Measurements from ENCODE around the gene PPP1R3G. TPM values are rescaled to one million over a fixed set of nuclear protein-coding genes. Genes with fewer than 3 reads are reported as not detected.

The PPP1R3G gene
- total and polyA plus RNA-seq, 2 of the 13 experiments (the other 11 are each of a cell fraction or from before 2014, with no cell fraction given): 1.2 to 1.3 TPM

DNA sequence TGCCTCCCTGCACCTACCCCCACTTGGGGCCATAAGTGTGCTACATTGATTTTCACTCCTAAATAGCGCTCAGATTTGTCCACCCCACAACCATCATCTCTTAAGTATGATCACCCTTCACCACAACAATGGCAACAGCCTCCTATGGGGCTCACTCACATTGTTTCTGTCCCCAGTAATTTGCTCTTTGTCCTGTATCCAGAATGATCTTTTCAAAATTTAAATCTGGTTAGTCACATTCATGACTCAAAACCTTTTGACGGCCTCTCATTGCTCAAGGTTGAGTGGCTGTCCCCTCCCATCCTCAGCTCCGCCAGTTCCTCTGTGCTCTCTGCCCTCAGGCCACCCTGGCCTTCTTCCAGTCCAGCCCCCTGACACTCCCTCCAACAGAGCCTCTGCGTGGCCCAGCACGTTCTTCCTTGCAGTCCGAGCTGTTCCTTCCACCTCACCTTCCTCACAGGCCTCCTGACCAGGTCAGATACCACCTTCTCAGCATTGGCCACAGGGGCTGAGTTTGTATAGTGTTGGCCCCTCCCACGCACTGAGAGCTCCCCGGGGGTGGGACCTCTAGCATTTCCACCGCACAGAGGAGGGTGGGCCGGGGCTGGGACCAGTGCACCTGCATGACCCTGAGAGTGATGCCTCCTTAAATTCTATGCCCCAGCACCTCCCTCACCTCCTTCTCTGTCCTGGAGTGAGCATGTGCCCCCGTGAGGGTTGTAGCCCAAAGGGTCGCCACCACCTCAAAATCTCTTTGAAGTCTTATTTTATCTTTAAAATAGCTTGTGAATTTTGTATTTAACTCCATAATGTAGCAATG, 2.4 kb upstream of the PPP1R3G start (continued):
- TF ChIP-seq, protein P1, sequence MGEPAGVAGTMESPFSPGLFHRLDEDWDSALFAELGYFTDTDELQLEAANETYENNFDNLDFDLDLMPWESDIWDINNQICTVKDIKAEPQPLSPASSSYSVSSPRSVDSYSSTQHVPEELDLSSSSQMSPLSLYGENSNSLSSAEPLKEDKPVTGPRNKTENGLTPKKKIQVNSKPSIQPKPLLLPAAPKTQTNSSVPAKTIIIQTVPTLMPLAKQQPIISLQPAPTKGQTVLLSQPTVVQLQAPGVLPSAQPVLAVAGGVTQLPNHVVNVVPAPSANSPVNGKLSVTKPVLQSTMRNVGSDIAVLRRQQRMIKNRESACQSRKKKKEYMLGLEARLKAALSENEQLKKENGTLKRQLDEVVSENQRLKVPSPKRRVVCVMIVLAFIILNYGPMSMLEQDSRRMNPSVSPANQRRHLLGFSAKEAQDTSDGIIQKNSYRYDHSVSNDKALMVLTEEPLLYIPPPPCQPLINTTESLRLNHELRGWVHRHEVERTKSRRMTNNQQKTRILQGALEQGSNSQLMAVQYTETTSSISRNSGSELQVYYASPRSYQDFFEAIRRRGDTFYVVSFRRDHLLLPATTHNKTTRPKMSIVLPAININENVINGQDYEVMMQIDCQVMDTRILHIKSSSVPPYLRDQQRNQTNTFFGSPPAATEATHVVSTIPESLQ (CRISPR knock-in tag; conservative IDR thresholded peaks at IDR 0.05): no peak
- TF ChIP-seq SRSF1 (optimal IDR thresholded peaks at IDR 0.05; ENCODE audit: low read depth, low read length) (peak; percentile 71), PRMT3 (CRISPR knock-in tag; IDR thresholded peaks at IDR 0.05; ENCODE audit: borderline replicate concordance, low read depth) (no peak), HCFC1 (IDR thresholded peaks at IDR 0.05; ENCODE audit: low read depth, low read length) (no peak), SNAI1 (CRISPR knock-in tag; IDR thresholded peaks at IDR 0.05; ENCODE audit: borderline replicate concordance) (no peak), PCBP2 (optimal IDR thresholded peaks at IDR 0.05; ENCODE audit: low read depth, low read length, poor library complexity, severe bottlenecking) (no peak), YEATS2 (CRISPR knock-in tag; IDR thresholded peaks at IDR 0.05; ENCODE audit: borderline replicate concordance) (peak; percentile 43; the same call in 1 of the 2 replicates), ZSCAN25 (CRISPR knock-in tag; IDR thresholded peaks at IDR 0.05) (peak; percentile 61; the same call in 1 of the 2 replicates), ZSCAN20 (CRISPR knock-in tag; IDR thresholded peaks at IDR 0.05; ENCODE audit: borderline replicate concordance) (no peak), FOSL1 (CRISPR knock-in tag; IDR thresholded peaks at IDR 0.05; ENCODE audit: borderline replicate concordance) (no peak), ZNF841 (CRISPR knock-in tag; IDR thresholded peaks at IDR 0.05; ENCODE audit: borderline replicate concordance) (no peak), MED1 (CRISPR knock-in tag; IDR thresholded peaks at IDR 0.05) (peak; percentile 92), NCOA2 (CRISPR knock-in tag; IDR thresholded peaks at IDR 0.05) (no peak), PAWR (CRISPR knock-in tag; IDR thresholded peaks at IDR 0.05; ENCODE audit: borderline replicate concordance) (no peak), POGZ (CRISPR knock-in tag; IDR thresholded peaks at IDR 0.05) (peak; percentile 63), SIN3A (IDR thresholded peaks at IDR 0.05; ENCODE audit: borderline replicate concordance, low read depth, low read length) (peak; percentile 73; the same call in 1 of the 2 replicates), KDM4B (CRISPR knock-in tag; IDR thresholded peaks at IDR 0.05) (no peak)
- TF ChIP-seq, protein P2, sequence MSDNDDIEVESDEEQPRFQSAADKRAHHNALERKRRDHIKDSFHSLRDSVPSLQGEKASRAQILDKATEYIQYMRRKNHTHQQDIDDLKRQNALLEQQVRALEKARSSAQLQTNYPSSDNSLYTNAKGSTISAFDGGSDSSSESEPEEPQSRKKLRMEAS (IDR thresholded peaks at IDR 0.05): peak; percentile 93
- TF ChIP-seq, protein P3, sequence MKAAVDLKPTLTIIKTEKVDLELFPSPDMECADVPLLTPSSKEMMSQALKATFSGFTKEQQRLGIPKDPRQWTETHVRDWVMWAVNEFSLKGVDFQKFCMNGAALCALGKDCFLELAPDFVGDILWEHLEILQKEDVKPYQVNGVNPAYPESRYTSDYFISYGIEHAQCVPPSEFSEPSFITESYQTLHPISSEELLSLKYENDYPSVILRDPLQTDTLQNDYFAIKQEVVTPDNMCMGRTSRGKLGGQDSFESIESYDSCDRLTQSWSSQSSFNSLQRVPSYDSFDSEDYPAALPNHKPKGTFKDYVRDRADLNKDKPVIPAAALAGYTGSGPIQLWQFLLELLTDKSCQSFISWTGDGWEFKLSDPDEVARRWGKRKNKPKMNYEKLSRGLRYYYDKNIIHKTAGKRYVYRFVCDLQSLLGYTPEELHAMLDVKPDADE (CRISPR knock-in tag; IDR thresholded peaks at IDR 0.05): no peak
- TF ChIP-seq, protein P4, sequence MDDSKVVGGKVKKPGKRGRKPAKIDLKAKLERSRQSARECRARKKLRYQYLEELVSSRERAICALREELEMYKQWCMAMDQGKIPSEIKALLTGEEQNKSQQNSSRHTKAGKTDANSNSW (CRISPR knock-in tag; IDR thresholded peaks at IDR 0.05; ENCODE audit: borderline replicate concordance): no peak
- TF ChIP-seq, protein P5, sequence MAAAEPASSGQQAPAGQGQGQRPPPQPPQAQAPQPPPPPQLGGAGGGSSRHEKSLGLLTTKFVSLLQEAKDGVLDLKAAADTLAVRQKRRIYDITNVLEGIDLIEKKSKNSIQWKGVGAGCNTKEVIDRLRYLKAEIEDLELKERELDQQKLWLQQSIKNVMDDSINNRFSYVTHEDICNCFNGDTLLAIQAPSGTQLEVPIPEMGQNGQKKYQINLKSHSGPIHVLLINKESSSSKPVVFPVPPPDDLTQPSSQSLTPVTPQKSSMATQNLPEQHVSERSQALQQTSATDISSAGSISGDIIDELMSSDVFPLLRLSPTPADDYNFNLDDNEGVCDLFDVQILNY (CRISPR knock-in tag; conservative IDR thresholded peaks at IDR 0.05): no peak
- TF ChIP-seq, protein P6, sequence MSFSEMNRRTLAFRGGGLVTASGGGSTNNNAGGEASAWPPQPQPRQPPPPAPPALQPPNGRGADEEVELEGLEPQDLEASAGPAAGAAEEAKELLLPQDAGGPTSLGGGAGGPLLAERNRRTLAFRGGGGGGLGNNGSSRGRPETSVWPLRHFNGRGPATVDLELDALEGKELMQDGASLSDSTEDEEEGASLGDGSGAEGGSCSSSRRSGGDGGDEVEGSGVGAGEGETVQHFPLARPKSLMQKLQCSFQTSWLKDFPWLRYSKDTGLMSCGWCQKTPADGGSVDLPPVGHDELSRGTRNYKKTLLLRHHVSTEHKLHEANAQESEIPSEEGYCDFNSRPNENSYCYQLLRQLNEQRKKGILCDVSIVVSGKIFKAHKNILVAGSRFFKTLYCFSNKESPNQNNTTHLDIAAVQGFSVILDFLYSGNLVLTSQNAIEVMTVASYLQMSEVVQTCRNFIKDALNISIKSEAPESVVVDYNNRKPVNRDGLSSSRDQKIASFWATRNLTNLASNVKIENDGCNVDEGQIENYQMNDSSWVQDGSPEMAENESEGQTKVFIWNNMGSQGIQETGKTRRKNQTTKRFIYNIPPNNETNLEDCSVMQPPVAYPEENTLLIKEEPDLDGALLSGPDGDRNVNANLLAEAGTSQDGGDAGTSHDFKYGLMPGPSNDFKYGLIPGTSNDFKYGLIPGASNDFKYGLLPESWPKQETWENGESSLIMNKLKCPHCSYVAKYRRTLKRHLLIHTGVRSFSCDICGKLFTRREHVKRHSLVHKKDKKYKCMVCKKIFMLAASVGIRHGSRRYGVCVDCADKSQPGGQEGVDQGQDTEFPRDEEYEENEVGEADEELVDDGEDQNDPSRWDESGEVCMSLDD (CRISPR knock-in tag; IDR thresholded peaks at IDR 0.05; ENCODE audit: borderline replicate concordance): no peak
